Brain microvascular endothelial cell (primary cell): ENCODE measurements around the gene HEMGN.

Source experiments
- DNase-seq: peaks from one replicate; pipeline ENCODE4 v3.0.0-alpha.2; 2020
- H3K27ac ChIP-seq: fragments of 250-450 bp; sonication (Bioruptor Pico); 2 replicates; pipeline ENCODE4 v1.5.1; 2020; ENCODE audit warnings: mild to moderate bottlenecking, moderate library complexity
- H3K27me3 ChIP-seq: fragments of 250-450 bp; sonication (Bioruptor Pico); replicated peaks from 2 replicates; pipeline ENCODE4 v1.5.1; 2020; ENCODE audit warnings: mild to moderate bottlenecking
- H3K36me3 ChIP-seq: fragments of 250-450 bp; sonication (Bioruptor Pico); replicated peaks from 2 replicates; pipeline ENCODE4 v1.5.1; 2020; ENCODE audit warnings: mild to moderate bottlenecking
- H3K4me3 ChIP-seq: 2 replicates; pipeline ENCODE4 v1.5.1; 2011; ENCODE audit warnings: low read depth, mild to moderate bottlenecking, control low read depth, low read length, moderate library complexity
- in situ Hi-C: cut with HindIII; loops from 2 replicates; pipeline ENCODE4 v1.10.0; 2017; ENCODE audit warnings: low sequenced_read_pairs, low pct_ligation_motif_present
- TF ChIP-seq, protein P1 (sequence below): IDR thresholded peaks from 2 replicates; pipeline ENCODE4 v1.5.1; 2011; ENCODE audit warnings: low read depth, mild to moderate bottlenecking, moderate library complexity, low read length, control low read depth, inconsistent platforms; ENCODE audit errors: missing control alignments

HEMGN gene

GRCh38 chr9:97925497-97926334, 12.3 kb downstream of the HEMGN start:
- H3K4me3 ChIP-seq = no peak overlapping the region
- no peak overlapping the region for H3K27ac ChIP-seq
- no peak for DNase-seq
- H3K36me3 ChIP-seq = no peaks in the 10 kb centered on the region
- TF ChIP-seq, protein P1, sequence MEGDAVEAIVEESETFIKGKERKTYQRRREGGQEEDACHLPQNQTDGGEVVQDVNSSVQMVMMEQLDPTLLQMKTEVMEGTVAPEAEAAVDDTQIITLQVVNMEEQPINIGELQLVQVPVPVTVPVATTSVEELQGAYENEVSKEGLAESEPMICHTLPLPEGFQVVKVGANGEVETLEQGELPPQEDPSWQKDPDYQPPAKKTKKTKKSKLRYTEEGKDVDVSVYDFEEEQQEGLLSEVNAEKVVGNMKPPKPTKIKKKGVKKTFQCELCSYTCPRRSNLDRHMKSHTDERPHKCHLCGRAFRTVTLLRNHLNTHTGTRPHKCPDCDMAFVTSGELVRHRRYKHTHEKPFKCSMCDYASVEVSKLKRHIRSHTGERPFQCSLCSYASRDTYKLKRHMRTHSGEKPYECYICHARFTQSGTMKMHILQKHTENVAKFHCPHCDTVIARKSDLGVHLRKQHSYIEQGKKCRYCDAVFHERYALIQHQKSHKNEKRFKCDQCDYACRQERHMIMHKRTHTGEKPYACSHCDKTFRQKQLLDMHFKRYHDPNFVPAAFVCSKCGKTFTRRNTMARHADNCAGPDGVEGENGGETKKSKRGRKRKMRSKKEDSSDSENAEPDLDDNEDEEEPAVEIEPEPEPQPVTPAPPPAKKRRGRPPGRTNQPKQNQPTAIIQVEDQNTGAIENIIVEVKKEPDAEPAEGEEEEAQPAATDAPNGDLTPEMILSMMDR = no peak
- peaks cover 32% of the 10 kb centered on the region for H3K27me3 ChIP-seq
- in situ Hi-C loops = no loop called here

DNA sequence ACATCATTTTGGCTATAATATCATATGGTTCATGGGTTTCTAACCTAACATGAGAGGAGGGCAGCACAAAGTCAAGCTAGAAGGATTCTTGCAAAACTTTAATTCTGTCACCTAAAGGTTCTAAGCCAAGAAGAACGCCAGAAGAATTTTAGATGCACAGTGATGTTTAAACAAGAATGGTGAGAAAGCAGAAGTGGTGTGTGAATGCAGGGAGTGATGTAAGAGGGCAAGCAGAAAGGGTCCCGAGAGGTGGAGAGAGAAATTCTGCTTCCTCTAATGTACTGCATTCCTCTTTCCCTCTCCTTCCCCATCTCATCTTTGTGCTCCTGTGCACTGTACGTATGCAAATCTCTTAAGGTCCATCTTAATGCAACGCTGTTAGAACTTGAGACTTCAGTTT, 13.6 kb downstream of the HEMGN start:
- no peak for DNase-seq
- H3K27ac ChIP-seq = no peak overlapping the region
- H3K4me3 ChIP-seq = no peak overlapping the region
- H3K36me3 ChIP-seq = no peaks in the 10 kb centered on the region
- H3K27me3 ChIP-seq = peaks cover 20% of the 10 kb centered on the region
- in situ Hi-C loops = loop anchor here (25.0 kb wide), 1 partner anchor 212 kb away; no protein-coding TSS in a partner anchor
- TF ChIP-seq, protein P1 = no peak

DNA sequence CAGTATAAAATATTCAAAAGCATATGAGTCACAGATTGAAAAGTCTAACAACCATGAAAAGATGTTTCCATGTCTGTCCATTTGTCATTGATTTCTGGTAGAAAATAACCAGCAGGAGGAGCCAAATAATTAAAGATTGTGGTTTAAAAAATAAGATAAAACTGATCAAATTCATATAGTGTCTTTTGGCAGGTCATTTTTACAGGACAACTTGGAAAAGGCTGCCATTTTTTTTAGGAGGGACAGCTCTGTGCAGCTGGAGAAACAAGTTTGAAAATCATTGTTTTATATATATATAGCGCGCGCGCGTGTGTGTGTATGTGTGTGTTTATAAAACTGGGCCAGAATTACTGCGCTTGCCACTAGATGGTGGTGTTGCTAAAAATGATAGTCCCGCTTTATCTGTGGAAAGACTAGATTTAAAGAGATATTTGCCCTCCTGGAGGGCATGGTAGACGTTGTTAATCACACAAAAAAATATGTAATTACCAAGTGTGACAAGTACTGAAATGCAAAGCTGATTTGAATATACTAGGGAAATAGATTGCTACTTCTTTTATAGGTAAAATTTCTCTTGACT, 14.4 kb downstream of the HEMGN start:
- peak; percentile 84 for DNase-seq
- peaks cover 12% of the 10 kb centered on the region for H3K27me3 ChIP-seq
- H3K4me3 ChIP-seq = peak overlapping the region; percentile 35
- H3K36me3 ChIP-seq = no peaks in the 10 kb centered on the region
- H3K27ac ChIP-seq = no peak overlapping the region
- in situ Hi-C loops = loop anchor here (25.0 kb wide), 1 partner anchor 211 kb away; no protein-coding TSS in a partner anchor
- TF ChIP-seq, protein P1 = peak; percentile 75

GRCh38 chr9:97921959-97922724, 15.8 kb downstream of the HEMGN start, which contains the start of gene TRMO:
TRMO (minus strand) TSS chr9:97922500; CDS start chr9:97922493, 7 bp downstream.
- TF ChIP-seq, protein P1 = peak; percentile 72
- in situ Hi-C loops = loop anchor here (25.0 kb wide), 1 partner anchor 210 kb away; no protein-coding TSS in a partner anchor
- H3K4me3 ChIP-seq = peak within 1 kb of the TSS; percentile 71
- peak; percentile 98 for DNase-seq
- H3K27me3 ChIP-seq = peaks cover 5% of the 10 kb centered on the region
- H3K36me3 ChIP-seq = no peaks in the 10 kb centered on the region
- H3K27ac ChIP-seq = peak within 1 kb of the TSS; percentile 92

GRCh38 chr9:97919217-97919813, 18.7 kb downstream of the HEMGN start:
- Histone ChIP-seq H3K27ac (no peak overlapping the region), H3K27me3 (no peaks in the 10 kb centered on the region), H3K36me3 (no peaks in the 10 kb centered on the region), H3K4me3 (no peak overlapping the region)
- TF ChIP-seq, protein P1 = no peak
- in situ Hi-C loops = loop anchor here (25.0 kb wide), 1 partner anchor 207 kb away; no protein-coding TSS in a partner anchor
- no peak for DNase-seq
